ENCODE results near the gene G0S2.
A peak's percentile ranks its signal among the peaks of the same experiment; 100 is the strongest.

The G0S2 gene, protein sequence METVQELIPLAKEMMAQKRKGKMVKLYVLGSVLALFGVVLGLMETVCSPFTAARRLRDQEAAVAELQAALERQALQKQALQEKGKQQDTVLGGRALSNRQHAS

GRCh38 chr1:209674957-209675564, at the start of gene G0S2:
G0S2 (plus strand) TSS chr1:209675412; CDS start chr1:209675685, 273 bp downstream.
- DNase-seq, result no peak

DNA sequence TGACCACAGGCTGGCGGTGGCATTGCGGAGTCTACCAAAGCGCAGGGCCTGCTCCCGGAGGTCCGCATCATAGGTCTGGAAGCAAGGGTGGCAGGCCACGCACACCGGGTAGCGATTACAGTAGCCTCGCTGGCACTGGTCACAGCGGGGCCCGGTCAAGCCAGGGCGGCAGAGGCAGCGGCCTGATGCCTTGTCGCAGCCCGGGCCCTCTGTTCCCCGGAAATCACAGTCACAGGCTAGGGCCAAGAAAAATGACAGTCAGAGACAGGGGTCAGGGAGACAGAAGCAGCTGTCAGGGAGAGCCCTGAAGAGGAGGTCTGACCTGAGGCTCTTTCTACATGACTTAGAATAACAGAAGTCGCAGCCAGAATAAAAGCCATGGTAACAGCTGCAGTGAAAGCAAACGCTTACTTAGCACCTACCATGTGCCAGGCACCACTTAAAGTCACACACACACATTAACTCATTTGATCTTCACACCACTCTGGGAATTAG, 49.4 kb upstream of the G0S2 start:
- no peak for DNase-seq

GRCh38 chr1:209626346-209627026, 48.7 kb upstream of the G0S2 start:
- no peak for DNase-seq

GRCh38 chr1:209627027-209627731, 48.0 kb upstream of the G0S2 start:
- no peak for DNase-seq

- peak; percentile 86 for DNase-seq
Measured at GRCh38 chr1:209627732-209628196, 47.4 kb upstream of the G0S2 start.

GRCh38 chr1:209628618-209629299, 46.5 kb upstream of the G0S2 start:
- no peak for DNase-seq

DNA sequence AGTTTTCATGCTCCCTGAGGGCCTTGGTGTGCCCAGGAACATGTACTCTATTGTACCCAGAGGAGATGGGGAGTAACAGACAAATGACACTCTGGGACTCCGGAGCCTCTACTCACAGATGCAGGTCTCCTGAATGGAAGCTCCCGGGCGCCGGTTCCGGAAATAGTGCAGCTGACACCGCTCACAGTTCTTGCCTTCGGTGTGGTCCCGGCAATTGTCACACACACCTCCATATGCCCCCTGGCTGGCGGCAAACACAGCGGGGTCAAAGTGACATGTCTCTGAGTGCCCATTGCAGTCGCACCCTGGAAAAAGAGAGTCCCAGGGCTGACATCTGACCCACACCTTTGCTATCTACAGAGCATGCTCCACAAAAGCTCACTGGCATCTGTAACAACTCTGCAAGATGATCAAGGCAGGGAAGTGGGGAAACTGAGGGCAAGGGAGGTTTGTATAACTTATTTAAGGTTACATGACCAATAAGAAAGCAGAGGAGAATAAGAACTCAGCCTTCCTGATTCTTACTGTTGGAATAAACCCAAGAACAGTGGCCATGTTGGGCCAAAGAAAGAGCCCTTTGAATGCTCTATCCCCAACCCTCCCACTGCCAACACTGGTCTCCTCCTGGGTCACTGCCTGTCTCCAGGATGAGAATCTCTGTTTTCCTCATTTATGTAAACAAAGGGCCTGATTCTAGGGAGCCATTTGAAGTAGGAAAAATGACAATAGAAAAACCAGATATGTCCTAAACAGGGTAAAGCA, 45.4 kb upstream of the G0S2 start:
- DNase-seq, result no peak

GRCh38 chr1:209630383-209631225, 44.6 kb upstream of the G0S2 start:
- no peak for DNase-seq

- no peak for DNase-seq
Measured at GRCh38 chr1:209633335-209633997, 41.7 kb upstream of the G0S2 start.

DNA sequence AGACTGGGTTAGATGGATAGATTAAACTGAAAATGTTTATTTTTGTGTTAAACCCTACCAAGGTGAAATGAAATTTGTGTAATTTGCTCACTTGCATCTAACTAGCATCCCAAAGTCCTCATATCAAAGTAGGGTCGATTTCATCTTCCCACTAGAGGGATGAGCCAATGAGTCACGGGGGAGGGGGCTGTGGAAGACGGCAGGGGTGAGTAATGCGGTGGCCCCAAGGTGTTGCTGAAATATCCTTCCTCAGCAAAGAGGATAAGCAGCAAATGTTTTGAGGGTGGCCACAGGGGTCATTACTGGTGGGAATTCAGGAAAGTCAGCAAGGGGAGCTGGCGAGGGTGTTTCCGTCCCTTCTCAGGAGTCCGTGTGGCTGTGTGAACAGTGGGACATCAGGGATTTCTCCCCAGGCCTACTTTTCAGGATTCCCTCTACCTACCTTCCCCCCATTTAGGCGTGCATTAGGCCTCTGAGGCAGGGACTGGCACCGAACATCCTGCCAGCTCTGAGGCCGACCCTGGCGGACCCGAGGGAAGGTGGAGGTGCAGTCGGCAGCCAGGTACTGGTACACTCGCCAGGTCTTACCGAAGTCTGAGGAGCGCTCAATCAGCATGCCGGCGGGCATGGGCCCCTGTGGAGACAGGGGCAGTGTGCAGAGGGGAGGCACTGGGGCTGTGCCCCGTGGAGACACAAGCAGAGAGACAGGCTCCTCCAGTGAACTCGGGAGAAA, 41.0 kb upstream of the G0S2 start:
- DNase-seq, result no peak

- DNase-seq, result no peak
Measured at GRCh38 chr1:209635850-209636249, 39.4 kb upstream of the G0S2 start.

DNA sequence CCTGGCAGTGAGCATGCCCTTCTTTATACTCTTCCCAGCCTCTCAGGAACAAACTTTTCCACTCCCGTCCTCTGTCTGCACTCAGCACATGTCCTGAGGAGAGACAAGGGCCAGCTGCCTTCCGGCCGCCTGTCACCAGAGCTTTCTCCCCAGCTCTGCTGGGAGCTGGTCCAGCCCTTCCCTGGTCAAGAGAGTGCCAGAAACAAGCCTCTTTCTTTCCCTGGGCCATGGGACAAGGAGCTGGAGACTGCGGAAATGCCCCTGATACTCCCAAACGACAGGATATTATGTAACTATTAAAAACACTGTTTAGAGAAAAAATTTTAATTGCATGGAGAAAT, 33.4 kb upstream of the G0S2 start:
- no peak for DNase-seq

GRCh38 chr1:209642816-209643215, 32.4 kb upstream of the G0S2 start:
- DNase-seq, result no peak

DNA sequence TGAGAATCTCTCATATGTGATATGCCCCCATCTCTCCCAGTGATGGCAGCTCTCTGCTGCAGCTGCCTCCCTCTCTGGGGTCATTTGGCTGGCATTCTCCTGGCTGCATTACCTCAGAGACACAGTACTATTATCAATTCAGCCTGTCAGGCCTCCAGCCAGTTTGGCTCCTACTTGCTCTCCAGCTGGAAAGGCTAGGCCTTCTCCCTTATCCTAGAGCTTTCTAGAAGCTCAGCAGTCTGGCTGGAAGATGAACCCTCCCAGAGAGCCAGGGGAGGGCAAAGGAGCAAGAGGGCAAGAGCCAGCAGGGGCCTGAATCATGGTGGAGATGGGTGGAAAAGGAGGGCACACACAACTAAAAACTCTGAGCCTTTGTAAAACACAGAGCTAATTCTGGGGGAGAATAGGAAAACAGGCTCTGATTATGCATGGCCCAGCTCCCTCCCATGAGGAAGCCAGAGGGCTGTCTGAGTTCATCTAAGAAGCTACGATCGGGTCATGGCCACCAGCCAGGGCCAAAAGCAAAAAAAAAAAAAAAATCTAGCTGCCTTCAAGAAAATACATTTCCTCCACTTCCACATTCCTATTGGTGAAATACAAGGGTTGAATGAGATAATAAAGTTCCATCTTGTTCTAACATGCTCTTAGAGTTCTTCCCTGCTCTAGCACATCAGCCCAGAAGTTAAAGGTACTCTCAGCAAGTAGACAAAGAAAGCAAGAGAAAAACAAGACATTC, 31.8 kb upstream of the G0S2 start:
- no peak for DNase-seq

DNA sequence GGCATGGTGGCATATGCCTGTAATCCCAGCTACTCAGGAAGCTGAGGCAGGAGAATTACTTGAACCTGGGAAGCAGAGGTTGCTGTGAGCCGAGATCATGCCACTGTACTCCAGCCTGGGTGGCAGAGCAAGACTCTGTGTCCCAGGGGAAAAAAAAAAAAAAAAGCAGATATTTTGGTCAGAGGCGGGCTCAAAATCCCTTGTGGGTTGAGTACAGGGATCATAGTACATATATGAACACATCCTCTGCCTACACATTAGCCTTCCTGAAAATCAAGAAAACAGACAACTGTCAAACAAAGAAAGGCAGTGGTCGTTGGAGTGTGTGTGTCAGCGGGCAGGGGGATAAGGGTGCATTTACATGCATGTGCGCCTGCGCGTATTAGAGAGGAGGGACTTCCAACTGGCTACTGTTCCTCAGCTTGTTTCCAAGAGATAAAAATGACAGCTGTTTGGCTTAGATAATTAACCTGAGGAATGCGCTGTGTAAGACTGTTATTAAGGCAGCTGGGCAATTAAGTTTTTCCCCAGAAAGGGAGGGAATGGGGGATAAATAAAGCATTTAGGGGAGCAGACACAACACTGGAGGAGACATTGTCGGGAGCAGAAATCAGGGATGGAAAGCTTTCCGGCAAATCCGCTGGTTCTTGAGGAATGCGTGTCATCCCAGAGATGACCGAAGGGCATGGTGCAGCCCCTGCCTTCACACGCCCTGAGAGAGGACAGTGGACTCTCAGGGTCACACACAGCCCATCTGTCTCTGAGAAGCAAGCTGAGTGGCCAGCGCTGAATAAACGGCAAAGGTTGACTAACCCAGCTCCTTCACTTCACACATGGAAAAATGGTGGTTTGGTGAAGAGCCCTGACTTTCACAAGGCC, 29.4 kb upstream of the G0S2 start:
- peak; percentile 27 for DNase-seq

DNA sequence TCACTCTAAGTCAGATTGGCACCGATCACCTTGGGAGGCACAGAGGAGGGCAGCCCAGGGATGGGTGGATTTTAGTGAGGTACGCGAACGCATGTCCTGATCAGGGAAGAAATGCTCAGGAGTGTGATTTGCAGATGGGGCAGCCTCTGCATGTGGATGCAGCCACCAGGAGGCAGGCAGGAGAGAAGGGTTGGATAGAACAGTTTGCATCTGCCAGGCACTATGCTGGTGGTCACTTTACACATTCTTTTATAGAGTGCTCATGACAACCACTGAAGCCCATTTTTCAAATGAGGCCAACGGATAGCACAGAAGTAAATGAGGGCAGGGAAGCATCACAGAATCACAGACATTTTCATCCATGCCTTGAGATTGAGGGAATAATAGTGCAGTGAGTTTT, 28.7 kb upstream of the G0S2 start:
- no peak for DNase-seq

DNA sequence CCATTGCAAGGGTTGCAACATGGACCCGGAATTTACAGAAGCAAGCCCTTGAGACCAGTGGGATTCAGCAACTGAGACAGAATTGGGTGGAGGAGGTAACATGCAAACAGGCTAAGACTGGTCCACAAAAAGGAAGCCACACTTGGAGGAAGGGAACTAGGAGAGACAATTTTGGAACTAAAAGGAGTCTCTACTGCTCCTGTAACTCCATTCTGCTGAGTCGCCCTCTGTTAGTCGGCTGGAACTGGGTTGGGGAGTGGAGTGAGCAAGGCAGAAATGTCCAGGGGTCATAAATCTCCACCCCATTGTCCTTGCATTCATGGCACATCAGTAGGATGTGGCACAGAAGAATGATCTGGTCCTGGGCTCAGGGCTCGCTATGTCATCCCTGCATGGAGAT, 28.1 kb upstream of the G0S2 start:
- no peak for DNase-seq

DNA sequence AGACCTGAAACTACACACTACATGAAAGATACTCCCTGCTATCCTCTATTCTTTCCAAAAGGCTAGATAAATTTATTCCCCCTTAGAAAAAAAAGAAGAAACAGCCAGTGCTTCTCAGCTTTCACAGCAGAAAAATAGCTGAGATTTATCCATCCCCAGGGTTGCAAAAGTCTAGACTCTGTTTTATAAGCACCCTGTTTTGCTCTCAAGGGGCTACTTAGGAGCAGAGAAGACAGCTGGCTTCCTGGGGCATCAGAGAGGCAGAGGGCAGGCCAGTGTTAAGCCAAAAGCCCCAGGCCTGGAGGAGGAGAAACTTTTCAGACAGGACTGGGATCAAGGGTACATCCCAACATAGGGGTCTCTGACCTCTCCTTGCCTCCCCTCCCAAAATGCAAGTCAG, 26.9 kb upstream of the G0S2 start:
- DNase-seq, result peak; percentile 55
